K562 (cell line): Measurements from ENCODE around the gene ITGA2B. TPM values are rescaled to one million over a fixed set of nuclear protein-coding genes. Genes with fewer than 3 reads are reported as not detected.

ENCODE experiments used
- HCFC1 ChIP-seq: IDR thresholded peaks from 2 replicates; pipeline ENCODE4 v1.6.1; 2012; ENCODE audit warnings: low read depth, low read length, improper control_type of control experiment
- HDAC8 ChIP-seq: fragments of 450-650 bp; IDR thresholded peaks from 2 replicates; pipeline ENCODE4 v1.6.1; 2016; ENCODE audit warnings: mild to moderate bottlenecking, missing genetic modification characterization, moderate library complexity, missing compliant biosample characterization
- IFI16 ChIP-seq: fragments of 250-450 bp; sonication (Bioruptor Pico); IDR thresholded peaks from 2 replicates; pipeline ENCODE4 v2.1.2; 2022; ENCODE audit warnings: mild to moderate bottlenecking, inconsistent platforms
- LCOR ChIP-seq: sonication (generic); formaldehyde crosslinking; IDR thresholded peaks from 2 replicates; pipeline ENCODE4 v1.8.0; 2022; ENCODE audit warnings: mild to moderate bottlenecking, missing genetic modification reagents
- MEIS2 ChIP-seq: fragments of 450-650 bp; IDR thresholded peaks from 2 replicates; pipeline ENCODE4 v1.6.1; 2014; ENCODE audit warnings: mild to moderate bottlenecking; ENCODE audit not compliant: partially characterized antibody
- MYNN ChIP-seq, 2 experiments: sonication (generic); formaldehyde crosslinking in 1 of 2; IDR thresholded peaks; 2 replicates each; pipeline versions ENCODE4 v1.5.0 to v1.6.1; 2016 to 2020; ENCODE audit warnings: antibody characterized with exemption in 1 of 2, missing genetic modification reagents in 1 of 2
- NFATC3 ChIP-seq: fragments of 450-650 bp; IDR thresholded peaks from 2 replicates; pipeline ENCODE4 v1.6.1; 2017; ENCODE audit warnings: mild to moderate bottlenecking
- NFIX ChIP-seq: fragments of 250-450 bp; sonication (Bioruptor Pico); IDR thresholded peaks from 2 replicates; pipeline ENCODE4 v1.4.0; 2020; ENCODE audit warnings: low read depth, mild to moderate bottlenecking, moderate library complexity
- RBFOX2 ChIP-seq: fragments of 200-400 bp; formaldehyde crosslinking; IDR thresholded peaks from 2 replicates; pipeline ENCODE4 v1.6.1; 2017; ENCODE audit warnings: low read depth, mild to moderate bottlenecking, low read length, moderate library complexity
- RBM17 ChIP-seq: fragments of 200-400 bp; formaldehyde crosslinking; IDR thresholded peaks from 2 replicates; pipeline ENCODE4 v1.6.1; 2017; ENCODE audit warnings: low read depth, mild to moderate bottlenecking, low read length, borderline replicate concordance
- RERE ChIP-seq: sonication (generic); formaldehyde crosslinking; IDR thresholded peaks from 2 replicates; pipeline ENCODE4 v1.8.0; 2023; ENCODE audit warnings: missing genetic modification reagents, mild to moderate bottlenecking, borderline replicate concordance
- RUNX1 ChIP-seq: sonication (generic); IDR thresholded peaks from 2 replicates; pipeline ENCODE4 v1.6.1; 2016; ENCODE audit warnings: antibody characterized with exemption, low read depth
- SAP30 ChIP-seq: fragments of 200-600 bp; sonication (generic); IDR thresholded peaks from 2 replicates; pipeline ENCODE4 v1.6.1; 2012; ENCODE audit warnings: borderline replicate concordance, low read depth, mild to moderate bottlenecking, moderate library complexity, low read length, control low read depth, inconsistent platforms; ENCODE audit not compliant: insufficient read depth, poor library complexity, severe bottlenecking
- SIN3B ChIP-seq: fragments of 450-650 bp; IDR thresholded peaks from 2 replicates; pipeline ENCODE4 v1.6.1; 2017; ENCODE audit warnings: low read depth, mild to moderate bottlenecking, moderate library complexity
- SIX5 ChIP-seq, 2 experiments: IDR thresholded peaks; 2 replicates each; pipeline ENCODE4 v1.6.1; 2011; ENCODE audit warnings: low read length in 2 of 2, borderline replicate concordance in 1 of 2, low read depth in 1 of 2, mild to moderate bottlenecking in 1 of 2, moderate library complexity in 1 of 2; ENCODE audit not compliant: insufficient read depth in 1 of 2
- SMARCB1 ChIP-seq: IDR thresholded peaks from 2 replicates; pipeline ENCODE4 v1.6.1; 2011; ENCODE audit warnings: improper control_type of control experiment, low read depth; ENCODE audit not compliant: insufficient read length
- SNIP1 ChIP-seq: fragments of 450-650 bp; IDR thresholded peaks from 2 replicates; pipeline ENCODE4 v1.7.1; 2017; ENCODE audit warnings: low read depth, mild to moderate bottlenecking
- SRF ChIP-seq, 2 experiments: fragments of 250-450, 450-650 bp in 1 of 2; sonication (Bioruptor Pico) in 1 of 2; sonication (generic) in 1 of 2; formaldehyde crosslinking; IDR thresholded peaks; 2 replicates each; pipeline versions ENCODE4 v1.5.0 to v1.5.1; 2020 to 2022; ENCODE audit warnings: mild to moderate bottlenecking in 1 of 2, missing genetic modification reagents in 1 of 2
- ZNF551 ChIP-seq: fragments of 250-450 bp; sonication (Bioruptor Pico); IDR thresholded peaks from 2 replicates; pipeline ENCODE4 v1.5.0; 2021; ENCODE audit warnings: mild to moderate bottlenecking, moderate library complexity
- ZNF644 ChIP-seq: fragments of 200-800 bp; sonication (Bioruptor generic); IDR thresholded peaks from 2 replicates; pipeline ENCODE4 v1.6.1; 2016; ENCODE audit warnings: low read depth, missing genetic modification characterization, missing compliant biosample characterization
- polyA plus RNA-seq, 8 experiments: library from polyadenylated mRNA; depleted of rRNA in 4 of 8; stranded (reverse) in 5 of 8; unstranded in 3 of 8; fragments of >200 nt; fragmentation: Nextera tagmentation in 2 of 8; fragmentation: Illumina TruSeq in 1 of 8; extraction: Ambion mirVana in 2 of 8; extraction: Trizol in 1 of 8; gene quantifications; 2 replicates each; pipeline versions ENCODE4 v1.2.1 to v1.2.3, GENCODE V29; 2011 to 2014; ENCODE audit warnings: inconsistent platforms in 1 of 8, missing spikeins in 1 of 8
- total RNA-seq, 7 experiments: library from RNA; depleted of rRNA in 6 of 7; stranded (reverse); fragments of >200 nt in 6 of 7; fragmentation: Illumina TruSeq in 2 of 7; extraction: Trizol in 2 of 7; gene quantifications; 2 replicates each; pipeline versions ENCODE4 v1.2.1 to v1.2.3, GENCODE V29; 2011 to 2021; ENCODE audit warnings: low replicate concordance in 1 of 7
- TF ChIP-seq, protein P1 (sequence below): IDR thresholded peaks from 2 replicates; pipeline ENCODE4 v1.6.1; 2014; ENCODE audit warnings: antibody characterized with exemption

The ITGA2B gene
- total and polyA plus RNA-seq, 9 of the 15 experiments (the other 6 are each of a cell fraction or from before 2014, with no cell fraction given): 1.1 to 26.4 (median 5.6) TPM

DNA sequence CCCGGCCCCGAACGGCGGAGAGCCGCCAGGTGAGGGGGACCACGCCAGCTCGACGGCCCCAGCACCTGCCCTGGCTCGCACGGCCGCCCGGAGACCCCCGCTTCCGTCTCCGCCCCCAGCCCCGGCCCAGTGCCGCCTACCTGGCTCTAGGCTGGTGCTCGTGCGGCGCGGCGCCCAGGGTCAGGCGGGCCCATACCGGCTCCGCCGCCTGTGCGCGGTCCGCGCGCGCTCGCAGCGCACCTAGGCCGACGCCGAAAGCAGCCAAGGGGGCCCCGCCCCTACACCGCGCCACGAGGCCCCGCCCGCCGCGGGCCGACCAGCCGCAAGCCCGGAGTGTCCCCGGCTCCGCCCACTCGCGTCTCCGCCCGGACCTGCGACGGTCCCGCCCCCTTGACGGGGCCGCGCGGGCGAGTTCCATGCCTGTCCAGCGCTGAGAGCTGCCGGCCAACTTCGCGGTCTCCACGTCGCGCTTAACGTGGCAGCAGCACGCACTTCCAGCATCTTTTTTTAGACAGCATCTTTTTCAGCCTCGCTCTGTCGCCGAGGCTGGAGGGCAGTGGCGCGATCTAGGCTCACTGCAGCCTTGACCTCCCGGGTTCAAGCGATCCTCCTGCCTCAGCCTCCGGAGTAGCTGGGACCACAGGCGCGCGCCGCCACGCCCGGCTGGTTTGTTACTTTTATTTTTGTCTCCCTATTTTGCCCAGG lies 64.7 kb downstream of the ITGA2B start, which contains the start of gene SLC25A39 (continued):
- TF ChIP-seq, protein P1, sequence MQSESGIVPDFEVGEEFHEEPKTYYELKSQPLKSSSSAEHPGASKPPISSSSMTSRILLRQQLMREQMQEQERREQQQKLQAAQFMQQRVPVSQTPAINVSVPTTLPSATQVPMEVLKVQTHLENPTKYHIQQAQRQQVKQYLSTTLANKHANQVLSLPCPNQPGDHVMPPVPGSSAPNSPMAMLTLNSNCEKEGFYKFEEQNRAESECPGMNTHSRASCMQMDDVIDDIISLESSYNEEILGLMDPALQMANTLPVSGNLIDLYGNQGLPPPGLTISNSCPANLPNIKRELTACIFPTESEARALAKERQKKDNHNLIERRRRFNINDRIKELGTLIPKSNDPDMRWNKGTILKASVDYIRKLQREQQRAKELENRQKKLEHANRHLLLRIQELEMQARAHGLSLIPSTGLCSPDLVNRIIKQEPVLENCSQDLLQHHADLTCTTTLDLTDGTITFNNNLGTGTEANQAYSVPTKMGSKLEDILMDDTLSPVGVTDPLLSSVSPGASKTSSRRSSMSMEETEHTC: no peak
- TF ChIP-seq ZNF551 (CRISPR knock-in tag): no peak
- peak; percentile 24 for TF ChIP-seq MEIS2
- TF ChIP-seq SMARCB1: no peak
- TF ChIP-seq SIX5 (IDR thresholded peaks at IDR 0.05; ENCODE audit: borderline replicate concordance in 1 of 2, insufficient read depth in 1 of 2, low read depth in 1 of 2, low read length in 2 of 2): no peak
- TF ChIP-seq ZNF644 (tag): no peak
- no peak for TF ChIP-seq NFATC3
- no peak for TF ChIP-seq RUNX1
- TF ChIP-seq RBFOX2: peak; percentile 78
- TF ChIP-seq SRF (CRISPR knock-in tag; IDR thresholded peaks at IDR 0.05): 0 out of 4 replicates have a peak, but pooled peaks of 1 of the 2 experiments have one; percentile 14
- no peak for TF ChIP-seq SNIP1
- no peak for TF ChIP-seq RERE (CRISPR knock-in tag)
- no peak for TF ChIP-seq RBM17
- 0 out of 2 replicates have a peak, but pooled peaks have one; percentile 22 for TF ChIP-seq HDAC8
- no peak for TF ChIP-seq NFIX
- TF ChIP-seq LCOR (CRISPR knock-in tag): no peak
- TF ChIP-seq SIN3B: peak; percentile 56; the same call in 1 of the 2 replicates
- peak; percentile 3 for TF ChIP-seq SAP30
- TF ChIP-seq MYNN (IDR thresholded peaks at IDR 0.05): no peak
- no peak for TF ChIP-seq MYNN (CRISPR knock-in tag; IDR thresholded peaks at IDR 0.05)
- TF ChIP-seq IFI16 (CRISPR knock-in tag): no peak
- TF ChIP-seq HCFC1: peak; percentile 59
